ENCODE data around the gene PALM. TPM values are rescaled to one million over a fixed set of nuclear protein-coding genes. Genes with fewer than 3 reads are reported as not detected.

The PALM gene
- total RNA-seq, 4 donors from 2014 or later, result 42.8 to 119 (median 70.8) TPM

GRCh38 chr19:670609-671075 lies 38.1 kb upstream of the PALM start:
- intact Hi-C loops (cut with DNase I), result no loop called here
- Histone ChIP-seq H3K9me3 (no peaks in the 10 kb centered on the region), H3K27ac (replicated peaks in 1 of 4) (no peak overlapping the region), H3K27me3 (peaks cover 0 to 11% (median 0%) of the 10 kb centered on the region in 4 donors), H3K4me1 (peaks cover under 1 to 35% (median 32%) of the 10 kb centered on the region in 4 donors), H3K4me3 (no peak overlapping the region), H3K36me3 (no peaks in the 10 kb centered on the region)
- WGBS, result 80% methylated on average over 6 of the region's 9 CpGs
- DNase-seq (ENCODE audit: extremely low spot score), result no peak
- TF ChIP-seq EP300 (IDR thresholded peaks at IDR 0.05) (no peak), POLR2AphosphoS5 (IDR thresholded peaks at IDR 0.05) (no peak), CTCF (IDR thresholded peaks at IDR 0.05) (no peak), POLR2A (IDR thresholded peaks at IDR 0.05; ENCODE audit: low read depth) (no peak)

- peak overlapping the region; percentile 95 to 99 (median 96) for H3K27ac ChIP-seq (replicated peaks in 1 of 4)
- TF ChIP-seq CTCF (IDR thresholded peaks at IDR 0.05) (no peak), POLR2AphosphoS5 (IDR thresholded peaks at IDR 0.05) (no peak), POLR2A (IDR thresholded peaks at IDR 0.05; ENCODE audit: low read depth) (no peak)
- no peak for DNase-seq (ENCODE audit: extremely low spot score)
- WGBS, result 71% methylated on average over 29 of the region's 38 CpGs
- no peaks in the 10 kb centered on the region for H3K9me3 ChIP-seq
- no peak overlapping the region for H3K4me3 ChIP-seq
- intact Hi-C loops (cut with DNase I), result no loop called here
- H3K36me3 ChIP-seq, result no peaks in the 10 kb centered on the region
- peaks cover 24 to 71% (median 69%) of the 10 kb centered on the region in 4 donors for H3K4me1 ChIP-seq
- peaks cover 0 to 26% (median 0%) of the 10 kb centered on the region in 4 donors for H3K27me3 ChIP-seq
These were observed 34.2 kb upstream of the PALM start for GRCh38 chr19:674282-675151.

- H3K9me3 ChIP-seq, result no peaks in the 10 kb centered on the region
- peak overlapping the region; percentile 71 to 80 (median 74) for H3K4me3 ChIP-seq
- 24% methylated on average over 8 of the region's 31 CpGs for whole genome bisulfite sequencing
- H3K4me1 ChIP-seq, result peaks cover 26 to 81% (median 79%) of the 10 kb centered on the region in 4 donors
- no peaks in the 10 kb centered on the region for H3K36me3 ChIP-seq
- intact Hi-C loops (cut with DNase I), result no loop called here
- H3K27ac ChIP-seq (replicated peaks in 1 of 4), result peak overlapping the region; percentile 95 to 99 (median 96)
- TF ChIP-seq POLR2AphosphoS5 (IDR thresholded peaks at IDR 0.05) (no peak), EP300 (IDR thresholded peaks at IDR 0.05) (no peak), POLR2A (IDR thresholded peaks at IDR 0.05; ENCODE audit: low read depth) (no peak), CTCF (IDR thresholded peaks at IDR 0.05) (no peak)
- no peak for DNase-seq (ENCODE audit: extremely low spot score)
- peaks cover 0 to 26% (median 0%) of the 10 kb centered on the region in 4 donors for H3K27me3 ChIP-seq
These were observed 32.8 kb upstream of the PALM start for GRCh38 chr19:676007-676338.

- Histone ChIP-seq H3K4me3 (peak within 1 kb of the TSS; percentile 71 to 80 (median 74)), H3K36me3 (peaks cover 0 to 4% (median 3%) of the 10 kb centered on the region in 4 donors), H3K27ac (replicated peaks in 1 of 4) (peak within 1 kb of the TSS; percentile 95 to 99 (median 96)), H3K9me3 (no peaks in the 10 kb centered on the region), H3K4me1 (peaks cover 26 to 86% (median 85%) of the 10 kb centered on the region in 4 donors), H3K27me3 (peaks cover 0 to 26% (median 0%) of the 10 kb centered on the region in 4 donors)
- intact Hi-C loops (cut with DNase I), result no loop called here
- 1% methylated on average over 17 of the region's 63 CpGs for WGBS
- no peak for DNase-seq (ENCODE audit: extremely low spot score)
- TF ChIP-seq EP300 (IDR thresholded peaks at IDR 0.05) (no peak), POLR2AphosphoS5 (IDR thresholded peaks at IDR 0.05) (peak; percentile 67 to 94)
These were observed 32.2 kb upstream of the PALM start, which contains the start of gene FSTL3 for GRCh38 chr19:676339-677105. Gene FSTL3, plus strand, starts transcription at chr19:676392. Its CDS starts 32 bp downstream, at chr19:676424.

- 13% methylated on average over 3 of the region's 15 CpGs for WGBS
- peak; percentile 87 to 88 for TF ChIP-seq POLR2AphosphoS5 (IDR thresholded peaks at IDR 0.05)
- TF ChIP-seq CTCF (IDR thresholded peaks at IDR 0.05), result no peak
- no peak for TF ChIP-seq EP300 (IDR thresholded peaks at IDR 0.05)
- no peak for TF ChIP-seq POLR2A (IDR thresholded peaks at IDR 0.05; ENCODE audit: low read depth)
These were observed 31.5 kb upstream of the PALM start for GRCh38 chr19:677201-677600.

More at GRCh38 chr19:677201-677600, 31.5 kb upstream of the PALM start:
- Histone ChIP-seq H3K36me3 (peaks cover 0 to 8% (median 7%) of the 10 kb centered on the region in 4 donors), H3K4me3 (peak overlapping the region; percentile 71 to 80 (median 74)), H3K9me3 (no peaks in the 10 kb centered on the region), H3K4me1 (peaks cover 26 to 87% (median 85%) of the 10 kb centered on the region in 4 donors), H3K27me3 (peaks cover 0 to 26% (median 0%) of the 10 kb centered on the region in 4 donors), H3K27ac (replicated peaks in 1 of 4) (peak overlapping the region; percentile 95 to 99 (median 96))
- intact Hi-C loops (cut with DNase I), result no loop called here
- no peak for DNase-seq (ENCODE audit: extremely low spot score)
